B cell (primary cell): Measurements from ENCODE around the gene RBM38.

Experiments used
- CTCF ChIP-seq: fragments of 200-600 bp; IDR thresholded peaks from one replicate; pipeline ENCODE4 v1.8.0; 2022; ENCODE audit warnings: antibody characterized with exemption, mild to moderate bottlenecking
- EZH2 ChIP-seq: IDR thresholded peaks from 2 replicates; pipeline ENCODE4 v1.6.1; 2012; ENCODE audit warnings: borderline replicate concordance, low read depth, mild to moderate bottlenecking, moderate library complexity, low read length; ENCODE audit not compliant: insufficient read depth, poor library complexity, severe bottlenecking

DNA sequence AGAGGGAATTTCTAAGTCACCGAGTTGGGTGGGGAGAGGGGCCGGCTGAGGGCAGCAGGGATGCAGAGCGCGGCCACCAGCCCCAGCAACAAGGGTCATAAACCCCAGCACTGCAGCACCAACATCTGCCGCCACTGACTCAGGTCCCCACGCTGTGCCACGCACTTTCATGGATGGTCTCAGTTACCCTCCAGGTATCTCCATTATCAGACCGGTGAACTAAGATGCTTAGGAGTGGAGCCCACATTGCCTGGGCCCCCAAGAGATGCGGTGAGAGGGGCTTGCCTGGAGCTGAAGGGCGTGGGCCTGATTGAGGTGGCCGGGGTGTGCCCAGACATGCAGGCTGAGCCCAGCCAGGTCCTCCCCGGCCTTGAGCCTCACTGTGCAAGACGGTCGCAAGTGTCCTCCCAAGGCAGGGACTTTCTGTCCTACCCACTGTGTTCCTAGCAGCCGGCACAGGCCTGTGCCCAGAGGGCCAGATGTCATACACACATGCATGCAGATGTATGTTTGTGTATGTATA lies 19.3 kb downstream of the RBM38 start:
- no peak for TF ChIP-seq CTCF
- TF ChIP-seq EZH2 = no peak
